H9 (cell line): ENCODE data around the gene ANKH. TPM values are rescaled to one million over a fixed set of nuclear protein-coding genes. Genes with fewer than 3 reads are reported as not detected.

Experiments used
- DNase-seq: peaks from one replicate; pipeline ENCODE4 v3.0.0-alpha.2; 2017
- H2AFZ ChIP-seq: one replicate; pipeline ENCODE4 v1.6.1; 2013; ENCODE audit warnings: mild to moderate bottlenecking, low read length, control low read depth, moderate library complexity
- H2AK5ac ChIP-seq: 2 replicates; pipeline ENCODE4 v1.6.1; 2013; ENCODE audit warnings: low read length, control low read depth, mixed read lengths; ENCODE audit not compliant: insufficient read length
- H2BK120ac ChIP-seq: one replicate; pipeline ENCODE4 v1.6.1; 2013; ENCODE audit warnings: low read depth, mild to moderate bottlenecking, low read length, control low read depth, inconsistent platforms; ENCODE audit not compliant: poor library complexity, severe bottlenecking
- H2BK12ac ChIP-seq: 2 replicates; pipeline ENCODE4 v1.6.1; 2013; ENCODE audit warnings: low read length, control low read depth, mixed read lengths, low read depth; ENCODE audit not compliant: insufficient read length
- H2BK15ac ChIP-seq: 2 replicates; pipeline ENCODE4 v1.6.1; 2013; ENCODE audit warnings: low read depth, low read length, control low read depth
- H2BK20ac ChIP-seq: one replicate; pipeline ENCODE4 v1.6.1; 2013; ENCODE audit warnings: low read depth, mild to moderate bottlenecking, low read length, control low read depth, inconsistent platforms; ENCODE audit not compliant: poor library complexity, severe bottlenecking
- H2BK5ac ChIP-seq: 2 replicates; pipeline ENCODE4 v1.6.1; 2013; ENCODE audit warnings: low read length, control low read depth, mixed read lengths; ENCODE audit not compliant: insufficient read length
- H3K14ac ChIP-seq: 2 replicates; pipeline ENCODE4 v1.6.1; 2013; ENCODE audit warnings: low read length, control low read depth; ENCODE audit not compliant: insufficient read depth
- H3K18ac ChIP-seq: 2 replicates; pipeline ENCODE4 v1.6.1; 2013; ENCODE audit warnings: low read depth, mild to moderate bottlenecking, mixed read lengths, low read length, control low read depth; ENCODE audit not compliant: insufficient read length
- H3K23ac ChIP-seq: 2 replicates; pipeline ENCODE4 v1.6.1; 2013; ENCODE audit warnings: low read length, control low read depth, mixed read lengths, low read depth; ENCODE audit not compliant: insufficient read length
- H3K23me2 ChIP-seq: 2 replicates; pipeline ENCODE4 v1.6.1; 2013; ENCODE audit warnings: low read depth, mild to moderate bottlenecking, mixed read lengths, low read length, control low read depth; ENCODE audit not compliant: insufficient read length, poor library complexity, severe bottlenecking
- H3K27ac ChIP-seq: 2 replicates; pipeline ENCODE4 v1.5.1; 2013; ENCODE audit warnings: low read length, control low read depth, mixed read lengths, low read depth; ENCODE audit not compliant: insufficient read length
- H3K27me3 ChIP-seq: 2 replicates; pipeline ENCODE4 v1.6.1; 2013; ENCODE audit warnings: low read length, control low read depth, inconsistent platforms; ENCODE audit not compliant: insufficient read depth
- H3K4ac ChIP-seq: 2 replicates; pipeline ENCODE4 v1.6.1; 2013; ENCODE audit warnings: low read depth, mild to moderate bottlenecking, control low read depth, inconsistent platforms, low read length, moderate library complexity
- H3K4me1 ChIP-seq: 2 replicates; pipeline ENCODE4 v1.6.1; 2013; ENCODE audit warnings: low read length, control low read depth, inconsistent platforms; ENCODE audit not compliant: insufficient read depth
- H3K4me2 ChIP-seq: 2 replicates; pipeline ENCODE4 v1.6.1; 2013; ENCODE audit warnings: low read length, control low read depth, mixed read lengths; ENCODE audit not compliant: insufficient read length, insufficient read depth
- H3K56ac ChIP-seq: 2 replicates; pipeline ENCODE4 v1.6.1; 2013; ENCODE audit warnings: low read depth, mild to moderate bottlenecking, mixed read lengths, low read length, control low read depth; ENCODE audit not compliant: insufficient read length
- H3K79me1 ChIP-seq: 2 replicates; pipeline ENCODE4 v1.6.1; 2013; ENCODE audit warnings: low read depth, mild to moderate bottlenecking, moderate library complexity, low read length, control low read depth, inconsistent platforms; ENCODE audit not compliant: insufficient read depth, poor library complexity, severe bottlenecking
- H3K79me2 ChIP-seq: 2 replicates; pipeline ENCODE4 v1.6.1; 2013; ENCODE audit warnings: low read length, control low read depth, inconsistent platforms; ENCODE audit not compliant: insufficient read depth
- H3K9ac ChIP-seq: 2 replicates; pipeline ENCODE4 v1.6.1; 2013; ENCODE audit warnings: low read length, control low read depth, mixed read lengths; ENCODE audit not compliant: insufficient read length; ENCODE audit errors: extremely low read depth
- H3K9me3 ChIP-seq: one replicate; pipeline ENCODE4 v1.6.1; 2013; ENCODE audit warnings: low read depth, low read length, inconsistent platforms; ENCODE audit not compliant: control insufficient read depth
- H3T11ph ChIP-seq: one replicate; pipeline ENCODE4 v1.6.1; 2013; ENCODE audit warnings: mild to moderate bottlenecking, low read length, control low read depth, inconsistent platforms
- H4K20me1 ChIP-seq: one replicate; pipeline ENCODE4 v1.6.1; 2013; ENCODE audit not compliant: control insufficient read depth, insufficient read length, insufficient read depth
- H4K5ac ChIP-seq: 2 replicates; pipeline ENCODE4 v1.6.1; 2013; ENCODE audit warnings: low read depth, mild to moderate bottlenecking, mixed read lengths, low read length, control low read depth; ENCODE audit not compliant: insufficient read length
- H4K8ac ChIP-seq: replicated peaks from 2 replicates; pipeline ENCODE4 v1.6.1; 2013; ENCODE audit warnings: low read length, control low read depth, mixed read lengths, low read depth; ENCODE audit not compliant: insufficient read length
- H4K91ac ChIP-seq: 2 replicates; pipeline ENCODE4 v1.6.1; 2013; ENCODE audit warnings: low read depth, mild to moderate bottlenecking, moderate library complexity, mixed read lengths, low read length, control low read depth; ENCODE audit not compliant: insufficient read length
- H3K27ac Mint-ChIP-seq, 3 experiments: 2 replicates in 2 of 3; 3 replicates in 1 of 3; pipeline ENCODE4 v1.8.0; 2020 to 2021; ENCODE audit warnings: mixed read lengths in 3 of 3, mild to moderate bottlenecking in 1 of 3, moderate library complexity in 1 of 3
- H3K27me3 Mint-ChIP-seq: 2 replicates; pipeline ENCODE4 v1.8.0; 2021; ENCODE audit warnings: low read depth, mild to moderate bottlenecking, moderate library complexity, mixed read lengths
- H3K36me3 Mint-ChIP-seq, 3 experiments: 2 replicates in 2 of 3; 3 replicates in 1 of 3; pipeline ENCODE4 v1.8.0; 2020 to 2021; ENCODE audit warnings: low read depth in 3 of 3, mixed read lengths in 3 of 3; ENCODE audit not compliant: insufficient read depth in 1 of 3
- H3K4me1 Mint-ChIP-seq, 2 experiments: 2 replicates each; pipeline ENCODE4 v1.8.0; 2020; ENCODE audit warnings: mixed read lengths in 2 of 2
- H3K4me3 Mint-ChIP-seq, 2 experiments: 2 replicates in 1 of 2; 3 replicates in 1 of 2; pipeline ENCODE4 v1.8.0; 2020 to 2021; ENCODE audit warnings: mild to moderate bottlenecking in 2 of 2, mixed read lengths in 2 of 2, moderate library complexity in 1 of 2
- H3K9me3 Mint-ChIP-seq, 2 experiments: 2 replicates in 1 of 2; 3 replicates in 1 of 2; pipeline ENCODE4 v1.8.0; 2020; ENCODE audit warnings: mild to moderate bottlenecking in 2 of 2, mixed read lengths in 2 of 2, moderate library complexity in 1 of 2
- WGBS: extraction: QIAGEN DNeasy Blood & Tissue Kit; methylation state at CpG from one replicate; pipeline ENCODE4 v1.1.7; 2013; ENCODE audit warnings: missing lambda C conversion rate, low lambda C conversion rate, mixed read lengths; ENCODE audit not compliant: insufficient read length; ENCODE audit errors: extremely low coverage; 5-methylcytosine and 5-hydroxymethylcytosine counted together
- total RNA-seq: library from RNA; stranded (reverse); gene quantifications from 2 replicates; pipeline ENCODE4 v1.2.1, GENCODE V29; 2021
- TF ChIP-seq, protein P1 (sequence below): fragments of 200-600 bp; sonication (generic); conservative IDR thresholded peaks from 3 replicates; pipeline ENCODE4 v1.8.0; 2021; ENCODE audit warnings: antibody characterized with exemption, mild to moderate bottlenecking

Gene ANKH
- total RNA-seq, 1 experiment from 2014 or later: 9.6 TPM

DNA sequence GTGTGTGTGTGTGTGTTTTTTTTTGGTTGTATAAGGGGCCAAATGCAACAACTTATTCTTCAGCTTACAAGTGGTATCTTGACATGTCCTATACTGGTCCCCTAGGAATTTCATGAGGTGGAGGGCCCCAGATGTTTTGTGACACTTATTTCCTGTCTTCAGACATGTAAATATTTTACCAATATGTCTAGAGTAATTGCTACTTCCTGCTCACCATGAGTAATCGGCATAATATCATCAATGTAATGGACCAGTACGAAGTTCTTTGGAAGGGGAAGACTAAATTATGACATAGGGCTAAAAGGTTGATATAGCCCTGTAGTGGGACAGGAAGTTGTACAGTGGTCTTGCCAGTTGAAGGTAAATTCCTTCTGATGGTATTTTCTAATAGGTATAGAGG, 210.7 kb downstream of the ANKH start:
- Histone ChIP-seq H3K9me3 (no peaks in the 10 kb centered on the region), H3K56ac (no peak overlapping the region), H3K18ac (no peak overlapping the region), H4K8ac (no peak overlapping the region), H2AFZ (no peak overlapping the region), H3K4me1 (no peaks in the 10 kb centered on the region; the same call in 1 of the 2 replicates), H4K5ac (no peak overlapping the region), H3K27me3 (no peaks in the 10 kb centered on the region; the same call in 1 of the 2 replicates), H2BK5ac (no peak overlapping the region), H3K23ac (no peak overlapping the region), H4K91ac (no peak overlapping the region), H3K79me2 (no peaks in the 10 kb centered on the region; the same call in 1 of the 2 replicates), H3K9ac (no peak overlapping the region), H3K14ac (no peak overlapping the region), H2BK15ac (no peak overlapping the region), H3K4me2 (no peak overlapping the region), H3K23me2 (peaks cover 13% of the 10 kb centered on the region), H3K79me1 (no peaks in the 10 kb centered on the region), H3K4ac (no peak overlapping the region), H2BK120ac (no peak overlapping the region), H2AK5ac (no peak overlapping the region), H4K20me1 (no peaks in the 10 kb centered on the region), H2BK20ac (no peak overlapping the region), H3T11ph (no peak overlapping the region), H3K27ac (no peak overlapping the region), H2BK12ac (no peak overlapping the region)
- TF ChIP-seq, protein P1, sequence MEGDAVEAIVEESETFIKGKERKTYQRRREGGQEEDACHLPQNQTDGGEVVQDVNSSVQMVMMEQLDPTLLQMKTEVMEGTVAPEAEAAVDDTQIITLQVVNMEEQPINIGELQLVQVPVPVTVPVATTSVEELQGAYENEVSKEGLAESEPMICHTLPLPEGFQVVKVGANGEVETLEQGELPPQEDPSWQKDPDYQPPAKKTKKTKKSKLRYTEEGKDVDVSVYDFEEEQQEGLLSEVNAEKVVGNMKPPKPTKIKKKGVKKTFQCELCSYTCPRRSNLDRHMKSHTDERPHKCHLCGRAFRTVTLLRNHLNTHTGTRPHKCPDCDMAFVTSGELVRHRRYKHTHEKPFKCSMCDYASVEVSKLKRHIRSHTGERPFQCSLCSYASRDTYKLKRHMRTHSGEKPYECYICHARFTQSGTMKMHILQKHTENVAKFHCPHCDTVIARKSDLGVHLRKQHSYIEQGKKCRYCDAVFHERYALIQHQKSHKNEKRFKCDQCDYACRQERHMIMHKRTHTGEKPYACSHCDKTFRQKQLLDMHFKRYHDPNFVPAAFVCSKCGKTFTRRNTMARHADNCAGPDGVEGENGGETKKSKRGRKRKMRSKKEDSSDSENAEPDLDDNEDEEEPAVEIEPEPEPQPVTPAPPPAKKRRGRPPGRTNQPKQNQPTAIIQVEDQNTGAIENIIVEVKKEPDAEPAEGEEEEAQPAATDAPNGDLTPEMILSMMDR: no peak
- DNase-seq: no peak
- no CpG with 5 or more reads among the region's 2 CpGs for WGBS
- Mint-ChIP-seq H3K4me3 (no peak overlapping the region), H3K9me3 (peaks cover 2% of the 10 kb centered on the region in 2 experiments; a peak in 3 of 5 replicates), H3K27me3 (peaks cover 25% of the 10 kb centered on the region), H3K27ac (no peak overlapping the region), H3K4me1 (peaks cover 10 to 13% of the 10 kb centered on the region in 2 experiments), H3K36me3 (peaks cover 0 to 10% (median 0%) of the 10 kb centered on the region in 3 experiments; a peak in 2 of 7 replicates)
